MV-4-11 (cell line): ENCODE results near the gene TFR2.

Experiments
- DNase-seq: peaks from one replicate; lab custom pipeline; 2025; lab: John Stamatoyannopoulos, UW

The TFR2 gene

DNA sequence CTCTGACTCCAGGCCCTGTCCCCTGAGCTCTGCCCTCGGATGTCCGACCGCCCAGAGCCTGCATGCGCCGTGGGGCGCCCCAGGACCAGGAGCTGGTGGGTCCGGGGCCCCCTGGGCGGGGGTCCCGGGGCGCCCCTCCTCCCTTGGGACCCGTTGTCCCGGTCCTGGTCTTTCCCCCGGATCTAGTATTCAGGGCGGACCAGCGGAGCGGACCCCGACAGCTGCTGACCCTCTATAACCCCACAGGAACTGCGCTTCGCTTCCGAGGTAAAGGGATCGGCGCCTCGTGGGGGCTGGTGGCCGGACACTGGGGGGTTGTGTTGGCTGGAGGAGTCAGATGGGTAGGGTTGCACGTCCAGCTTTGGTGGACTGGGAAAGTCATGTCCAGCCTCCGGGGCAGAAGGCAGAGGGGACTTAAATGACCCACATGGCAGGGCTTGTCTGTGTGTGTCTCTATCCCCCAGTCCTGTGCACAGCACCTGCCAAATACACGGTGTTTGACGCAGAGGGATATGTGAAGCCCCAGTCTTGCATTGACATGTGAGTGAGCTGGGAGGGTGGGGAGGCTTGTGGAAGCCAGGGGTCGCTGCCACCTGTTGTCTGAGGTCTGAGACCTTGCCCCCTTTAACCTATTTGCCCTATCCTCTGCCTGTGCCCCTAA lies 28.5 kb downstream of the TFR2 start:
- peak; percentile 39 for DNase-seq

DNA sequence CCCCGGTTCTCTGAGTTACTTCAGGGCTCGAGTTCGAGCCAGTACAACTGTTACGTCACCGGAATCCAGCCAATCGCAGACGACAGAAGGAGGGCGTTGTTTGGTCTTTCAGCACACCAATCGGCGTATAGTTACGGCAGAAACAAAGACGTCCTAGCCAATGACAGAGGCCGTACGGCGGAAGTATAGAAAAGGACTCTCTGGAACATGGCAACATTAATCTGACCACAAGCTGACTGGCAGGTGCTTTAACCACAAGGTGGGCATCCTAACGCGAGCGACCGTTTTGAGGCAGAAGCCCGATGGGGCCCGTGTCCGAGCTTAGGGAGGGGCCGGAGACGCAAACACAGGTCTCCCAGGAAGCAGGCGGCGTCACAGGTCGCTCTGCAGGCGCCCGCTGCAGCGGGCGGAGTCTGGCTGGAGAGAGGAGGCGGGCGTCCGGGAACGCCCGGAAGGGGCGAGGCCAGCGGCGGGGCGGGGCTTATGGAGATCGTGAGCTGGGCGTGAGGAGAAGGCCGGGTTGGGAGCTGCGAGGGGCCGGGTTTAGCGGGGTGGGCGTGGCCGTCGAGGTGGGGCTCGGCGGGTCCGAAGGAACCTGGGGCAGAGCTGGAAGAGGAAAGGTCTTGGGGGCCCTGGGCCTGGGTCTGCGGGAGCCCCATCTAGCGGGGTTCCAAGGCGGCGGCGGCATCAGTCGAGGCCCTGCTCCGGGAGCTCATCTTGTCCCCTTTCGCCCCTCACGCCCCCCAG lies 29.2 kb downstream of the TFR2 start, which contains the start of gene MOSPD3:
TSS of gene MOSPD3 (plus strand) at position 558 of the 747 bp plus-strand sequence. CDS start 252 bp downstream, outside the sequence.
- DNase-seq = peak; percentile 99

DNA sequence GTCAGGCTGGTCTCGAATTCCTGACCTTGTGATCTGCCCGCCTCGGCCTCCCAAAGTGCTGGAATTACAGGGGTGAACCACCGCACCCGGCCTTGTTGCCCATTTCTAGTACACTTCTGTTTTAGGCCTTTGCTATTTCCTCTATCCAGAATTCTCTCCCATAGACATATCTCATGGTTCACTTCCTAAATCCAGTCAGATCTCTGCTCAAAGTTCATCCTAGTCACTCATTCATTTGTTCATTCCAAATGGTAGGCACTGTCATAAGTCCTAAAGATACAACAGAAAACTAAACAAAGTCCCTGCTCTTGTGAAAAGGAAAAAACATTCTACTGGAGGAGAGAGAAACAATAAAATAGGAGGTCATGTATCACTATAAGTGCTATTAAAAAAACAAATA lies 31.4 kb downstream of the TFR2 start:
- DNase-seq = no peak

DNA sequence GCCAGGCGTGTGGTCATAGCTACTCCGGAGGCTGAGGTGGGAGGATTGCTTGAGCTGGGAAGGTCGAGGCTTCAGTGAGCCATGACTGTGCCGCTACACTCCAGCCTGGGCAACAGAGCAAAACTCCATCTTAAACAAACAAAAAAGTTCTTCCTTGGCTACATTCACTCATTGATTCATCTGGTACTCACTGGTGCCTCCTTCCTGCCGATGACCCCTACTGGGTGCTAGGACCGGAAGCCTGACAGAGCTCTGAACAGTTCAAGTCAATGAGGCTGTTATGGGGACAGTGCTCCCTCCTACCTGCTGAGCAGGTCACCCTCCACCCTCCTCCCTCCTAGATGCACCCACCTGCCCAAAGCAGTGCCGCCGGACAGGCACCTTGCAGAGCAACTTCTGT lies 34.2 kb downstream of the TFR2 start:
- no peak for DNase-seq

DNA sequence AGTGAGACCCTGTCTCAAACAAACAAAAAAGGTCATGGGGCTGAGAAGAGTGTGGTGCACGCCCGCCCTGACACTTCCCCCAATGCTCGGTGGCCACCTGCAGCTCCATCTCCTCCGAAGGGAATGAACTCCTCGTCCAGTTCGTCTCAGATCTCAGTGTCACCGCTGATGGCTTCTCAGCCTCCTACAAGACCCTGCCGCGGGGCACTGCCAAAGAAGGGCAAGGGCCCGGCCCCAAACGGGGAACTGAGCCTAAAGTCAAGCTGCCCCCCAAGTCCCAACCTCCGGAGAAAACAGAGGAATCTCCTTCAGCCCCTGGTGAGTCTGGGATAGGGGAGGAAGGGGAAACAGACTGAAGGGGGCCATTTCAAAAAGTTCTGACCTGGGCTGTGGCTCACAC lies 35.0 kb downstream of the TFR2 start:
- no peak for DNase-seq

DNA sequence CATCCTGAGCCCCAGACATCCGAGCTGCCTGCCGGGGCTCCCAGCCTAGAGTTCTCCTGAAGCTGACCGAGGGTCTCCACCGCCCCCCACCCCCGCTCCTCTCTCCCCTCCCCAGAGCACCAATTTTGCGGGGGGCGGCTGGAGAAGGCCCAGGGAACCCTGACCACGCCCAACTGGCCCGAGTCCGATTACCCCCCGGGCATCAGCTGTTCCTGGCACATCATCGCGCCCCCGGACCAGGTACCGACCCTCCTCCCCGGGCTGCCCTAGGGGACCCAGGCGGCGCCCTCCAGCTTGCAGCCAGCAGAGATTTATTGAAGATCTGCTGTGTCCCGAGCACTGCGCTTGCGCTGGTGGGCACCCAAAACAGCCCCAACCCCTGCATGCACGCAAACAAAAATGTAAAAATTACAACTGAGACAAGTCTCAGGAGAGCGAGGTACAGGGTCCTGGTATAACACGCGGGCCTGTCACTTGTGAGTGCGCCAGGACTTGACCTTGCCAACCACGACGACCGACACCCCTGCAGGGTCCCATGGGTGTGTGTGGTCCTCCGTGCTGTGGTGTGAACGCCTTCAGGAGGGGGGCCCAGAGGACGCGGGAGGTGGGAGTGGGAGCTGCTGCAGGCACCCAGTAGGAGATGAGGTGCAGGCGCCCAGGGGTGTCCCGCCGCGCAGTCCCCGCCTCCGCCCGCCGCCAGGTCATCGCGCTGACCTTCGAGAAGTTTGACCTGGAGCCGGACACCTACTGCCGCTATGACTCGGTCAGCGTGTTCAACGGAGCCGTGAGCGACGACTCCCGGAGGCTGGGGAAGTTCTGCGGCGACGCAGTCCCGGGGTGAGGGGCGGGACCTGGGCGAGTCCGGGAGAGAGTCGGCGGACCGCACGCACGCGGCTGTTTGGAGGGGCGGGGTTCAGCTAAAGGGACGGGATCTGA lies 36.1 kb downstream of the TFR2 start:
- no peak for DNase-seq

DNA sequence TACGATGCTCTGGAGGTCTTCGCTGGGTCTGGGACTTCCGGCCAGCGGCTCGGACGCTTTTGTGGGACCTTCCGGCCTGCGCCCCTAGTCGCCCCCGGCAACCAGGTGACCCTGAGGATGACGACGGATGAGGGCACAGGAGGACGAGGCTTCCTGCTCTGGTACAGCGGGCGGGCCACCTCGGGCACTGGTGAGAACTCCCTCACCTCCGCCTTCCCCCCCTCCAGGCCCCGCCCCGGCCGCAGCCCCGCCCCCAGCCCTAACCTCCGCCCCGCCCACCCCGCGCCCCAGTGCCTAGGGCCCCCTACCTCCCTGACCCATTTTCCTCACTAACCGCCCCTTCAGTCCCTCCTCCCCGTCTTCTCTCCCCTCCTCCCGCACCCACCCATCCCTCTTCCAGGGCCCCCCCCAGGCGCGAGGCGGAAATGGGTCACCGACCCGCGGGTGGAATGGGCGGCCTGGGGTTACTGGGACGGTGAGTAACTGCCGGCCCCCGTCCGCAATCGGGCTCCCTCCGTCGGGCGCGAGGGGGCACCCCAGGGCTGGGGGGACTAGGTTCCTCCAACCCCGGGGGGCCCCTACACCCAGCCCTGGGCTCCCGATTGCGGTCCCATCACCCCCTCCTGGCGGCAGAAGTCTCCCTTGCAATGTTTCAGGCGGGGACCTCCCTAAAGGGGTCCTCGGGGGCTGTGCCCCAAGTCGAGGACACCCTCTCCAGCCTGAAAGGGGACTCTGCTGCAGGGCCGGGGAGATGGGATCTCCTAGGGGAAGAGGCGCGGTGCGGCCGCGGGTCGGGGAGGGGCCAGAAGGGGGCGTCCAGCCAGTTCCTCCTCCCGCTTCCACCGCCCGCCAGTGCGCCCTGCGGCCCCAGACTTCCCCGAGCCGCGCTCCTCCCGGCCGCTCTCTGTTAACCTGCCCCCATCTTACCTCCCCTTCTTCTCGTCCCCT lies 37.0 kb downstream of the TFR2 start:
- peak; percentile 74 for DNase-seq

DNA sequence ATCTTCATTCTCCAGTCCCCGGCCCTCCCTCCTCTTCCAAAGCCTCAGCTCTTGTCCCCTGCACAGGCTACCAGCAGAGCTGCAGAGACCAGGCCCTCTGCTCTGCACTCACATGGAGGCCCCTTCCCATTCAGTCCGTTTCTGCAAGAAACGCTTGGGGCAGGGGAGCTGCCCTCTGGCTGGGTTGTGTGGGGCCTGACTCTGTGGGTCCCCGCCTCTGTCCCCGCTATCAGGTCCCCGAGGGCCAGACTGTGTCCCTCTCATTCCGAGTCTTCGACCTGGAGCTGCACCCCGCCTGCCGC lies 37.7 kb downstream of the TFR2 start:
- DNase-seq = no peak

DNA sequence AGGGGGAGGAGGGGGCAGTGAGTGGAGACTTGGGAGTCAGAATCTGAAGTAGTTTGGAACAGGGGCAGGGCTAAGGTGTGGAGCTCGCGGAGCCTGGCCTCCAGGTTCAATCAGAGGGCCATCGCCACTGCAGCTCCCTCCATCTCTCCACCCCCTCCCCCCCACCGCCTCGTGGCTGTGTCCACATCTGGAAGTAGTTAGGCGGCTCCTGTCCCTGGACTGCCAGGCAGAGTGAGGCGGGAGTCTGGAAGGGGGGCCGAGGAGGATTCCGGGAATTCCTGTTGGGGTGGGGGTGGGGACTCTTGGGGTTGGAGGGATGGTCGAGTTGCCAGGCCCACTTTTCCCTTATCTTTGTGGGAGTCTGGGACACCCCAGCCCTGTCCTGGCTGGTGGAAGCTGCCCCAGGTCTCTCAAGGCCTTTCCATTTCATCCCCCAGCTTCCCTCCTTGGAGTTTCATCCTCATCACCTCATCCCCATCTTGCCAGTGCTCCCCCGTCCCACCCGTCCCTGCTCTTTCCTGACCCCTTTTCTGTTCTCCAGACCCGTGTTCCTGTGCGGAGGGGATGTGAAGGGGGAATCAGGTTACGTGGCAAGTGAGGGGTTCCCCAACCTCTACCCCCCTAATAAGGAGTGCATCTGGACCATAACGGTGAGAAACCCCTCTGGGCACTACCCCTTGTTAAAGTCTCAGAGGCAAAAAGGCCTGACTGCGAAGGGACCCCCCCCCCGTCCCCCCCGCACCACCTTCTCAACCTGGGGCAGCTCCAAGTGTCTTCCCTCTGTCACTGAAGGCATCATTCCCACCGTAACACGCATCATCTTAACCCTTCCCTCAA lies 38.2 kb downstream of the TFR2 start:
- no peak for DNase-seq

DNA sequence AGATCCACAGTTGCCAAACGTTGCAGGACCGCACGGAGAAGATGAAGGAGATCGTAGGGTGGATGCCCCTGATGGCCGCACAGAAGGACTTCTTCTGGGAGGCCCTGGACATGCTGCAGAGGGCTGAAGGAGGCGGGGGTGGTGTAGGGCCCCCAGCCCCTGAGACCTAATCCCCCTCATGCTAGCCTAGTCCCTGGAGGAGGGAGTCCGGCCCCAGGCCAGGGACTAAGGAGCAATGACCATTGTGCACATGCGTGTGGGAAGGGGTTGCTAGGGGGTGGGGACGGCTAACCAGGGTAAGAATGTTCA lies 40.7 kb downstream of the TFR2 start:
- no peak for DNase-seq

DNA sequence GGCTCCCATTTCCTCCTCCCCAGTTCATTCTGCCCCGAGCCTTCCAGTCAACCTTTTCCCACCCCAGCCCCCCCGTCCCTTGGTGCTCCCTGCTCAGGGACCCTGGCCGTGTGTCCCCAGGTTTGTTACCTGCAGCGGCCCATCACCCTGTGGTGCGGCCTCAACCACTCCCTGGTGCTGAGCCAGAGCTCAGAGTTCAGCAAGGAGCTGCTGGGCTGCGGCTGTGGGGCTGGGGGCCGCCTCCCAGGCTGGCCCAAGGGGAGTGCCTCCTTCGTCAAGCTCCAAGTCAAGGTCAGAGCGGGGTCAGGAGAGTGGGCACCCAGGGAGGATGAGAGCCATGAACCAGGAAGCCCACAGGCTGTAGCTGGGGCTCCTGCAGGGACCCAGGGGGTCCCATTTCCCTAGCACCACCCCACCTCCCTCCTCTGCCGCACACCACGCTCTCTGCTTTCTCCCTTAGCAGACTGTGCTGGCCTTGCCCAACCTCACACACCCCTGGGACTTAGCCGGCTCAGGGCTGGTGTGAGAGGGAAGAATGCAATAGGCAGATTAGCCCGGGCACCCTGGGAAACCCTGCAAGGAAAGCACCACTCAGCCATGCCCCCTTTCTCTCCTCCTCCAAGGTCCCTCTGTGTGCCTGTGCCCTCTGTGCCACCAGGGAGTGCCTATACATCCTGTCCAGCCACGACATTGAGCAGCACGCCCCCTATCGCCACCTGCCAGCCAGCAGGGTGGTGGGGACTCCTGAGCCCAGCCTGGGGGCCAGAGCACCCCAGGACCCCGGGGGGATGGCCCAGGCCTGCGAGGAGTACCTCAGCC lies 41.2 kb downstream of the TFR2 start:
- no peak for DNase-seq

DNA sequence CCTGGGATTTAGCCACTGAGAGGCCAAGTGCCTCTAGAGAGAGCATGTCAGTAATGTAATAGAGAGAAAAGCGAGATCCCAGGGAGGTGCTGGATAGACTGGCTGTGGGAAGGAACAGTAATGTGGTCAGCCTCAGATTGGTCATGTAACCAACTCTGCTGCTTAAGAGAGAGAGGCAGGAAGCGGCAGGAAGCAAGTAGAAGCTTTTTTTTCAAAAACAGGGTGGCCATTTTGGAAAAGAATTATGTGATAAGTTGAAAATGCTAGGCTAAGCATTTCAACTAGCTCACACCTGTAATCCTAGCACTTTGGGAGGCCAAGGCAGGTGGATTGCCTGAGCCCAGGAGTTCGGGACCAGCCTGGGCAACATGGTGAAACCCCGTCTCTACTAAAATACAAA lies 42.9 kb downstream of the TFR2 start:
- DNase-seq = peak; percentile 79

DNA sequence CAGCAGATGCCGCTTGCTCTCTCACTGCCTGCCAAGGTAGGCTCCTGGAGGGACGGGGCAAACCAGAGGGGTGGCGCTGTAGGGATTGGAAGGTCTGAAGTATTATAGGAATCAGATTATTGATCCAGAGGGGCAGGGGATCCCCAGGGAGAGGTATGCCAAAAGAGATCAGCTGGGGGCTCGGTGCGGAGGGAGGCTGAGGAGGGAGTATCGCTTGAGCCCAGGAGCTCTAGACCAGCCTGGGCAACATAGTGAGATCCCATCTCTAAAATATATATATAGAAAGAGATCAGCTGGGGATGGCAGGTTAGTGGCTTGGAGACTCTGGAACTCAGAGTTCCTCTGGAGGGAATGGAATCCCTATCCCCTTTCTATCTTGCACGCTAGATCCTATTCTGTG lies 46.2 kb downstream of the TFR2 start:
- no peak for DNase-seq

DNA sequence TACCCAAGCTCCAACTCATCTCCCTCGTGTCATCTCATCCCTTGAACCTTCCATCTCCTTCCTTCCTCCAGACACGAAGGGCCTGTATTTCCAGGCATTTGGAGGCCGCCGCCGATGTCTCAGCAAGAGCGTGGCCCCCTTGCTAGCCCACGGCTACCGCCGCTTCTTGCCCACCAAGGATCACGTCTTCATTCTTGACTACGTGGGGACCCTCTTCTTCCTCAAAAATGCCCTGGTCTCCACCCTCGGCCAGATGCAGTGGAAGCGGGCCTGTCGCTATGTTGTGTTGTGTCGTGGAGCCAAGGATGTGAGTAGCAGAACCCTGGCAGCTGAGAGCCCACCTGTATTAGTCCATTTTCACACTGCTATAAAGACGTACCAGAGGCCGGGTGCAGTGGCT lies 49.8 kb downstream of the TFR2 start:
- no peak for DNase-seq

DNA sequence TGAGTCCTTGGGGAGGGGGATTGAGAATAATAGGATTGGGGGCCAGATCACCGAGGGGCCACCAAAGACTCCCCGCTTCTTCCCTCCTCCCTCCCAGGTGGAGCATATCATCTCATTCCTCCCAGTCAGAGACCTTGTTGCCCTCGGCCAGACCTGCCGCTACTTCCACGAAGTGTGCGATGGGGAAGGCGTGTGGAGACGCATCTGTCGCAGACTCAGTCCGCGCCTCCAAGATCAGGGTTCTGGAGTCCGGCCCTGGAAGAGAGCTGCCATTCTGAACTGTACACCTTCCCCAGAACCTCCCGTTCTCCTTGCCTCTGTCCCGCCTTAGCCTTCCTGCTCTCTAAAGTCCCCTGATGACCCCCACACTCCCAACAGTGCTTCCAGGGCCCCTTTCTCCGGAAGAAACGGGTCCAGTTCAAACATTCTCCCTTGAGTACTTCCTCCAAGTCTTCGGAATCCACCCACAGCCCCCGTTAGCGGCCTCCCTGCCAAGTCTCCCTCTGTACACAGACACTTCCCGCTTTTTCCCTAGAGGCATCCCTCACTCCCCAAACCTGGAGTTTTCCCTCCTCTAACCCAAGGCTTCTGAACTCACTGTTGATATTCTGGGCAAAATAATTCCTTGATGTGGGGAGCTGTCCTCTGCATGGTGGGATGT lies 51.1 kb downstream of the TFR2 start:
- DNase-seq = no peak

DNA sequence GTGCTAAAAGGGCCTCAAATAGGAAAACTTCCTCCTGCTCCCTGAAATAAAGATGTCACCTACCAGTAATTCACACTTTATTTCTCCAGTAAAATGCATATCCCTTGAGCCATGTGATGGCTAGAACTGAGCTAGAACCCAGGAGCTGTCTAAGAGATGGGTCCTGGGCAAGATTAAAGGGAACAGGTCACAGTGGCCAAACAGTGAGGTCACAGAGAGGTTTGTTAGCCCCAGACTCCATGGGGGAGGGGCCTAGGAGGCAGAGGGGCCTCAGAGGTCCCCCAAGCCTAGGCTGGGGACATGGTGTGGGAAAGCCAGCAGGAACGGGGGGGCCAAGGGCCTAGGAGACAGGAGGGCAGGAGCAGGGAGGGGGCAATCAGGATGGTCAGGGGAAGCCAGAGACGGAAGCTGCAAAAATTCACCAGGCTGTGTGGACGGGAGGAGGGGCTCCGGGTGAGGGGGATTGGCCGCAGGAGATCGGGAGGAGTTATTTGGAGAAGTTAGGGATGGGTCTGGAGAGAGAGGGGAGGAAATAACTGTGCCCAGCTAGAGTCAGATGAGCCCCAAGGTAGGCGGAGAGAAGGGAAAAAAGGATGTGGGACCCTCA lies 51.9 kb downstream of the TFR2 start:
- no peak for DNase-seq

DNA sequence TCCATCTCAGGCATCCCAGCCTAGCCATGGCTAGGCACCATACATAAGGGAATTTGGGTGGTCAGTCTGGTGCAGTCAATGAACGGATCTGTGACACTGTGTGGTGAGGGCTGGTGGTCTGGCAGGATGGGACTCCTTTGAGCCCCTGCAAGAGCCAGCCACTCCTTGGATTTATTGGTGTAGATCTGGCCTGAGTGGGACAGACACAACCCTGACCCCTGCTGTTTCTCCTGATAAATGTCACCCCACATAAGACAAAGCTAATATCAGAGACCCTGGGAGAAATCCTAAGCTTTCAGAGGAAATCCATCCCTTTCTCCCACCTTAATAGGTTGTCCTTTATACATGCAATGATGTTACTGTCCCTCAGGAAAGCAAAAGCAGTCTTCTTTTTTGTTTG lies 52.9 kb downstream of the TFR2 start:
- DNase-seq = peak; percentile 30

DNA sequence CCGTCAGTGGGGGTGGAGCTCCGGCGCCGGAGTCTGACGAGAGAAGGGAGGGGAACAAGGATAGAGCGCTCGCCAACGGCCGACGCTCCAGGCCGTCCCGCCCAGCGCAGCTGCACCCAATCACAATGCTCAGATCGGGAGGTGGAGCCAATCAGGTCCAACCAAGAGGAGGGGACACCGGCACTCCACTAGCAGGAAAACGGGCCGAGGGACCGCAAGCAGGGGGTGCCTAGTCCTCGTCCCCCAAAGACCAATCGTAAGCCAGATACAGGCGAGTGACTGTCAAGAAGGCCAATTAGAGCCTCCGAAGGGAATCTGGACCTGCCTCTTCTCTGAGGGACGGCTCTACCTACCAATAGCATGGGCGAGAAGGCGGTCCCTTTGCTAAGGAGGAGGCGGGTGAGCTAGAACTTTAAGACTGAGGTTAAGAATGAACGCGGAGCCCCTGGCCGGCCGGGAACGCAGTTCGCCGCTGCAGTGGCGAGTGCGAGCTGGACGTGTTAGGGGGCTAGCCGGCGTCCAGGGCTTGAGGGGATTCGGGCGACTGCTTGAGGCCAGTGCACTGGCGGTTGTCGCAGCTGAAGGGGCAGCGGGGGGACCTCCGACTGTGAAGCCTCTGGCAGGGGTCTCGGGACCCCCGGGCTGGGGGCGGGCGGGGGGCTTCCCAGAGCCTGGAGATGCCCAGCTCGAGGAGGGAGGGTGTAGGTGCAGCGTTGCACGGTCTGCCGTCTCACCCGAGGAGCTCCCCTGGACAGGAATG lies 54.9 kb downstream of the TFR2 start, which contains the start of gene FBXO24:
TSS of gene FBXO24 (plus strand) at position 63 of the 760 bp plus-strand sequence. CDS start at position 361, 298 bp downstream.
- peak; percentile 100 for DNase-seq
